Lower lobe of right lung (tissue), 2 donors: ENCODE measurements around the gene TNNT1. TPM values are rescaled to one million over a fixed set of nuclear protein-coding genes. Genes with fewer than 3 reads are reported as not detected.
"Not testable (repeated sequence)": the region's sequence is repeated elsewhere in the genome, so short reads cannot be mapped to it uniquely, and the experiment has no call there.

Experiments used
- ATAC-seq, 2 donors: fragments of 200-7000 bp; cut with Tn5 transposase; one replicate each; pipeline ENCODE4 v1.9.1; 2020 to 2022; ENCODE audit warnings: mild to moderate bottlenecking in 2 of 2, moderate library complexity in 2 of 2
- DNase-seq: peaks from one replicate; pipeline ENCODE4 v3.0.0-alpha.2; 2020
- H3K27ac ChIP-seq: fragments of 200-600 bp; one replicate; pipeline ENCODE4 v1.8.0; 2022
- H3K27me3 ChIP-seq: fragments of 200-600 bp; one replicate; pipeline ENCODE4 v1.8.0; 2022; ENCODE audit warnings: low read depth
- H3K36me3 ChIP-seq: fragments of 200-600 bp; one replicate; pipeline ENCODE4 v1.8.0; 2022; ENCODE audit warnings: mild to moderate bottlenecking
- H3K4me1 ChIP-seq: fragments of 200-600 bp; one replicate; pipeline ENCODE4 v1.8.0; 2022
- H3K4me3 ChIP-seq: fragments of 200-600 bp; one replicate; pipeline ENCODE4 v1.8.0; 2022; ENCODE audit warnings: mild to moderate bottlenecking
- H3K9me3 ChIP-seq: fragments of 200-600 bp; one replicate; pipeline ENCODE4 v1.8.0; 2022
- intact Hi-C: fragments of 100-400 bp; cut with DNase I; formaldehyde crosslinking; loops from one replicate; pipeline ENCODE4 v1.11.0; 2022
- total RNA-seq: library from RNA; stranded (reverse); fragmentation: NEBNext Ultra II Directional; extraction: Animal tissue kit (Norgen Biotek cat#: 25700); gene quantifications from one replicate; pipeline ENCODE4 v1.2.1, GENCODE V29; 2021
- TF ChIP-seq, protein P1 (sequence below): fragments of 200-600 bp; IDR thresholded peaks from one replicate; pipeline ENCODE4 v1.8.0; 2022; ENCODE audit warnings: antibody characterized with exemption, mild to moderate bottlenecking
- donor health status: DM: no; HTN: yes; CAD: no; lungs with severe emphysema.

The TNNT1 gene
- total RNA-seq, 1 donor from 2014 or later = not detected

DNA sequence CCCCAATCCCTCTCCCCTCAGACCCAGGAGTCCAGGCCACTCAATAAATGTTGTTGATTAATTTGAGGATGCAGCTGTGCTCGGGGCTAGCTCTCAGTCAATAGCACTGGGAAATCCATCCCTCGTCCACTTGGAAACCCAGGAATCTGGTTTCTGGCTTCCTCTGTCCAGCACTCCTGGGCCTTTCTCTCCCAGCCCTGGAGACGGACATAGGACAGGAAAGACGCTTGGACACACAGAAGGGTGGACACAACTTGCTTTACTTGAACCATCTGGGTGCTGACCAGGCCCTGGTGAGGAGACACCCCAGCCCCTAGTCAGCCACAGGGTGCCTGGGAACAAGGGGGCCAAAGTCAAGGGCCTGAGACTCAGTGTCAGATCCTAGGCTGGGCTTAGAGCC is 9.4 kb upstream of the TNNT1 start:
- Histone ChIP-seq H3K36me3 (no peaks in the 10 kb centered on the region), H3K9me3 (no peaks in the 10 kb centered on the region), H3K4me1 (peaks cover 9% of the 10 kb centered on the region), H3K27ac (no peak overlapping the region), H3K27me3 (peaks cover 66% of the 10 kb centered on the region), H3K4me3 (no peak overlapping the region)
- no peak for ATAC-seq
- TF ChIP-seq, protein P1, sequence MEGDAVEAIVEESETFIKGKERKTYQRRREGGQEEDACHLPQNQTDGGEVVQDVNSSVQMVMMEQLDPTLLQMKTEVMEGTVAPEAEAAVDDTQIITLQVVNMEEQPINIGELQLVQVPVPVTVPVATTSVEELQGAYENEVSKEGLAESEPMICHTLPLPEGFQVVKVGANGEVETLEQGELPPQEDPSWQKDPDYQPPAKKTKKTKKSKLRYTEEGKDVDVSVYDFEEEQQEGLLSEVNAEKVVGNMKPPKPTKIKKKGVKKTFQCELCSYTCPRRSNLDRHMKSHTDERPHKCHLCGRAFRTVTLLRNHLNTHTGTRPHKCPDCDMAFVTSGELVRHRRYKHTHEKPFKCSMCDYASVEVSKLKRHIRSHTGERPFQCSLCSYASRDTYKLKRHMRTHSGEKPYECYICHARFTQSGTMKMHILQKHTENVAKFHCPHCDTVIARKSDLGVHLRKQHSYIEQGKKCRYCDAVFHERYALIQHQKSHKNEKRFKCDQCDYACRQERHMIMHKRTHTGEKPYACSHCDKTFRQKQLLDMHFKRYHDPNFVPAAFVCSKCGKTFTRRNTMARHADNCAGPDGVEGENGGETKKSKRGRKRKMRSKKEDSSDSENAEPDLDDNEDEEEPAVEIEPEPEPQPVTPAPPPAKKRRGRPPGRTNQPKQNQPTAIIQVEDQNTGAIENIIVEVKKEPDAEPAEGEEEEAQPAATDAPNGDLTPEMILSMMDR = no peak
- no peak for DNase-seq
- intact Hi-C loops = no loop called here

DNA sequence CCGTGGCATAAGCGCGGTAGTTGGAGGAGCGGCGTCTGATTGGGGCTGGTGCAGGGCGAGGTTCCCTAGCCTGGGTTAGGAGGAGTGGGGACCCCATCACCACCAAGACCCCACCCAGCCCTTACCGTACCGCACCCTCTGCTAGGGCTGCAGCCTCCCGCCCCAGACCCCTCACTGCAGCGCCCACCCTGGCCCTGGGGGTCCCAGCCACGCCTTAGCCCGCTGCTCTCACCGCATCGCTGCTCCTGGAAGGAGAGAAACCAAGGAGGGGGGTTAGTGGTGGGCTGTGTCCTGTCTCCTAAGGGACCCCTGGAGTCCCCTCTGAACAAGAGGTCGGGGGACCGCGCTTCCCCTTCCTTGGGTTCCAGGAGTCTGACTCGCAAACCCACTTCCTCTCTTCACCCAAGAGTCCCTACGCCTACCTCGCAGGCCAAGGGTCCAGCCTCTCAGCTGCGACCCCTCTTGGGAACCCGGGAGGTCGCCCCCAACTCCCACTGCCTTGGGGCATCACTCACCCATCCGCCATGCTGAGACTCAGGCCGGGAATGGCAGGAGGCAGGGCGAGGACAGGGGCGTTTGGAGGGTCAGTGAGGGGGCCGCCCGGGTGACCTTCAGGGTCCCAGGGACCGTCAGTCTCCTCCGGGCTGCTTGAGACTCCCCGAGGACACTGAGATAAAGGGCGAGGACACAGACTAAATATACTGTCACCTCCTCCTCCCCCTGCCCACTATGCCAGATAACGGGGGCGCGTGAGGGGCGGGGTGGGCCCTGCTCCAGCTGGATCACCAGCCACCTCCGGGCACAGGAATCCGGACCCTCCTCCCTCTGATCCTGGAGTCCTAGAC is 8.3 kb upstream of the TNNT1 start, which contains the start of gene TNNI3:
TNNI3 (minus strand) TSS at position 669 of the 845 bp plus-strand sequence; CDS start at position 526, 143 bp downstream.
- no peak for ATAC-seq
- H3K27ac ChIP-seq = no peak within 1 kb of the TSS

DNA sequence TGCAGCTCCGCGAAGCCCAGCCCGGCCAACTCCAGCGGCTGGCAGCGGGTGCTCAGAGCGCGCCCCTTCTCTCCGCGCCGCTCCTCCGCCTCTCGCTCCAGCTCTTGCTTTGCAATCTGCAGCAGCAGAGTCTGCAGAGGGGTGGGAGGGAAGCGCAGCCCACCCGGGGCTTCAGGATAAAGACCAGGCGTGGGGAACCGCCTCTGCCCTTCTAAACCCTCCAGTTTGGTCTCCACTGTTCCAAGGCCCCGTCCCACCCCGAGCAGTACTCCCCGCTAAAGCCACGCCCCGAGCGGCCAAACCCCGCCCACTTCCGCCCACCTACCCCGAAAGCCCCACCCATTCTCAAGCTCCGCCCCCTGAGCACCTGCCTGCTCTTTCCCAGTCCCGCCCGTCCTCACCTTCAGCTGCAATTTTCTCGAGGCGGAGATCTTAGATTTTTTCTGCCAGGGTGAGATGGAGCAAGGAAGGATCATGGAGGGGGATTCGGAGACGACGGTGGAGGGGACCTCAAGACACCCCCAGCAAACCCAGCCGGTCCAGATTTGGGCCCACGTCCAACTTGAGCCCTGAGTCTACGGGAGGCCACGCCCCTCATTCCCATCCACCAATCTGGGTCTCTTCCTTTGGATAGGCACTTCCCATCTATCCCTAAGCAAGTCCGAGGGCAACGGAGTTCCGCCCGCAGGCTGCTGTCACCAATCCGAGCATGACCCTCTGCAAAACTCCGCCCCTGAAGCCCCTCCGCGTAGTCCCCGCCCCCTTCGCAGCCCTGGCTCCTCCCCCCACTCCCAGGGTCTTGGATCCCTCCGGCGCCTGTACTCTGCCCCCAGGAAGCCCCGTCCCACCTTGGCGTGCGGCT is 7.4 kb upstream of the TNNT1 start:
- intact Hi-C loops = no loop called here
- H3K27me3 ChIP-seq = peaks cover 49% of the 10 kb centered on the region
- DNase-seq = no peak
- no peak overlapping the region for H3K27ac ChIP-seq
- TF ChIP-seq, protein P1 = no peak
- H3K36me3 ChIP-seq = no peaks in the 10 kb centered on the region
- peak; percentile 41 for ATAC-seq
- peaks cover 9% of the 10 kb centered on the region for H3K4me1 ChIP-seq
- H3K9me3 ChIP-seq = no peaks in the 10 kb centered on the region
- peak overlapping the region; percentile 11 for H3K4me3 ChIP-seq

More for the DNA sequence above, 8.3 kb upstream of the TNNT1 start, which contains the start of gene TNNI3:
- no peaks in the 10 kb centered on the region for H3K36me3 ChIP-seq
- intact Hi-C loops = no loop called here
- peaks cover 9% of the 10 kb centered on the region for H3K4me1 ChIP-seq
- no peaks in the 10 kb centered on the region for H3K9me3 ChIP-seq
- TF ChIP-seq, protein P1 = no peak
- peaks cover 58% of the 10 kb centered on the region for H3K27me3 ChIP-seq
- DNase-seq = no peak
- H3K4me3 ChIP-seq = no peak within 1 kb of the TSS

DNA sequence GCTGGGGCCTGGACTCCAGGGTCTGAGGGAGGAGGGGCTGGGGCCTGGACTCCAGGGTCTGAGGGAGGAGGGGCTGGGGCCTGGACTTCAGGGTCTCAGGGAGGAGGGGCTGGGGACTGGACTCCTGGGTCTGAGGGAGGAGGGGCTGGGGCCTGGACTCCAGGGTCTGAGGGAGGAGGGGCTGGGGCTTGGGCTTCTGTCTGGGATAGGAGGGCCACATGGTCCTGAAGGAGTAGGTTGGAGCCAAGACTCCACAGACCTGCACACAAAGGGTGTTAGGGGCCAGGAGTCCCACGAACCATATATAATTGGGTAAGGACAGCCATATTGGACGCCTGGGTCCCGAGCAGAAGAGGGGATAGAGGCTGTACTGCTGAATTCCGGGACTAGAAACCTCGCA is 6.8 kb upstream of the TNNT1 start:
- ATAC-seq, H3K36me3 ChIP-seq, intact Hi-C loops, H3K9me3 ChIP-seq, H3K27ac ChIP-seq, DNase-seq, H3K4me1 ChIP-seq: not testable (repeated sequence)
- H3K4me3 ChIP-seq = peak overlapping the region; percentile 11
- H3K27me3 ChIP-seq = peaks cover 43% of the 10 kb centered on the region

DNA sequence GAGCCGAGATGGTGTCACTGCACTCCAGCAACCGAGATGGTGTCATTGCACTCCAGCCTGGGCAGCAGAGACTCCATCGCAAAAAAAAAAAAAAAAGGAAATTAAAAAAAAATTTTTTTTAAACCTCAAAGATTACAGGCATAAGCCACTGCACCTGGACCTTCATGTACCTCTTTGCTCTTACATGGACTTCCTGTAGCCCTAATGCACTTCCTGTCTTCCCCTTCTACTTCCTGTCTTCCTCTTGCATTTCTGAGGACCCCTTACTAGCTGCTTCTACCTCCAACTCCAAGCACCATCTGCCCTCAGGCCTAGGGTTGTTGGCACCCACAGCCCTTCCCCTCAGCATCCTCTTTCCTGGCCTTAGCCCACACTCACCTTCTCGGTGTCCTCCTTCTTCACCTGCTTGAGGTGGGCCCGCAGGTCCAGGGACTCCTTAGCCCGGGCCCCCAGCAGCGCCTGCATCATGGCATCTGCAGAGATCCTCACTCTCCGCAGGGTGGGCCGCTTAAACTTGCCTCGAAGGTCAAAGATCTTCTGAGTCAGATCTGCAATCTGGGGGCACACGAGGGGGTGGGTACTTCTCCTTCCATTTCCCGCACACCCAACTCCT is 4.8 kb upstream of the TNNT1 start:
- no peak overlapping the region for H3K4me3 ChIP-seq
- peaks cover 42% of the 10 kb centered on the region for H3K27me3 ChIP-seq
- TF ChIP-seq, protein P1 = no peak
- DNase-seq = no peak
- H3K4me1 ChIP-seq = peaks cover 9% of the 10 kb centered on the region
- intact Hi-C loops = no loop called here
- ATAC-seq = no peak
- H3K27ac ChIP-seq = no peak overlapping the region
- no peaks in the 10 kb centered on the region for H3K9me3 ChIP-seq
- H3K36me3 ChIP-seq = no peaks in the 10 kb centered on the region
